Adrenal gland (tissue), 12 donors: ENCODE data around the gene GFM1. TPM values are rescaled to one million over a fixed set of nuclear protein-coding genes. Genes with fewer than 3 reads are reported as not detected.
A peak's percentile ranks its signal among the peaks of the same experiment; 100 is the strongest.

Experiments used
- DNase-seq, 7 donors: peaks; one replicate each; pipeline ENCODE4 v3.0.0-alpha.2; 2019 to 2020
- H3K27ac ChIP-seq, 5 donors: fragments of 200-600 bp; sonication (generic) in 4 of 5; 1 replicate in 3 of 5; 2 replicates in 2 of 5; pipeline versions ENCODE4 v1.5.1 to v1.8.0; 2016 to 2020; ENCODE audit warnings: mild to moderate bottlenecking in 1 of 5
- H3K27me3 ChIP-seq: fragments of 200-600 bp; 2 replicates; pipeline ENCODE4 v1.8.0; 2021
- H3K36me3 ChIP-seq, 2 donors: fragments of 200-600 bp; replicated peaks in 1 of 2; 1 replicate in 1 of 2; 2 replicates in 1 of 2; pipeline versions ENCODE4 v1.5.1 to v1.8.0; 2018 to 2022
- H3K4me1 ChIP-seq, 2 donors: fragments of 200-600 bp; replicated peaks in 1 of 2; 1 replicate in 1 of 2; 2 replicates in 1 of 2; pipeline versions ENCODE4 v1.5.1 to v1.8.0; 2018 to 2021
- H3K4me3 ChIP-seq, 4 donors: fragments of 200-600 bp; sonication (generic) in 3 of 4; one replicate each; pipeline ENCODE4 v1.5.1; 2016 to 2018
- H3K9me3 ChIP-seq, 3 donors: fragments of 200-600 bp; sonication (generic) in 1 of 3; replicated peaks in 1 of 3; 1 replicate in 2 of 3; 2 replicates in 1 of 3; pipeline versions ENCODE4 v1.5.1 to v1.8.0; 2016 to 2021
- POLR2A ChIP-seq, 2 donors: fragments of 450-650 bp; IDR thresholded peaks; one replicate each; pipeline ENCODE4 v1.6.1; 2017; ENCODE audit warnings: antibody characterized with exemption in 2 of 2, mild to moderate bottlenecking in 2 of 2, moderate library complexity in 1 of 2
- WGBS, 4 donors: extraction: QIAGEN DNeasy Blood & Tissue Kit in 2 of 4; methylation state at CpG; one replicate each; pipeline versions ENCODE4 v1.1.5 to v1.1.7; 2013 to 2017; 5-methylcytosine and 5-hydroxymethylcytosine counted together
- intact Hi-C, 2 donors: fragments of 100-400 bp; cut with DNase I; formaldehyde crosslinking; loops; one replicate each; pipeline versions ENCODE4 v1.14.1 to v1.15.0; 2022 to 2023
- polyA plus RNA-seq, 3 donors: library from polyadenylated mRNA; stranded (reverse); fragments of 200-250 nt in 2 of 3; fragments of 350-450 nt in 1 of 3; fragmentation: Illumina TruSeq in 1 of 3; extraction: RNeasy Lipid Tissue Mini Kit (QIAGEN cat#74804) in 1 of 3; gene quantifications; one replicate each; pipeline ENCODE4 v1.2.3, GENCODE V29; 2013 to 2014
- total RNA-seq, 9 donors: library from RNA; depleted of rRNA in 4 of 9; stranded (reverse); fragments of >200 nt in 4 of 9; fragments of 120-200 nt in 1 of 9; fragmentation: NEBNext Ultra II Directional in 1 of 9; extraction: Animal tissue kit (Norgen Biotek cat#: 25700) in 1 of 9; gene quantifications; one replicate each; pipeline versions ENCODE4 v1.1.0 to v1.2.4, GENCODE V29; 2013 to 2023
- TF ChIP-seq, protein P1 (sequence below), 6 experiments: fragments of 450-650 bp in 4 of 6; fragments of 200-600 bp in 2 of 6; sonication (generic) in 1 of 6; IDR thresholded peaks; 1 replicate in 5 of 6; 2 replicates in 1 of 6; pipeline versions ENCODE4 v1.5.1 to v1.8.0; 2016 to 2021; ENCODE audit warnings: antibody characterized with exemption in 6 of 6, mild to moderate bottlenecking in 2 of 6, moderate library complexity in 1 of 6
- donor health status: healthy with polysubstance abuse.
- donor health status: Bipolar disorder and iron deficiency.
- donor health status: DM: yes; HTN: yes; CAD: no.
- donor health status: DM: no; HTN: no; CAD: no.
- donor health status: DM: no; HTN: no; CAD: no.
- donor health status: DM: yes; HTN: yes; CAD: no.

Gene GFM1
- total and polyA plus RNA-seq, 12 donors: 7.3 to 112 (median 56.3) TPM

DNA sequence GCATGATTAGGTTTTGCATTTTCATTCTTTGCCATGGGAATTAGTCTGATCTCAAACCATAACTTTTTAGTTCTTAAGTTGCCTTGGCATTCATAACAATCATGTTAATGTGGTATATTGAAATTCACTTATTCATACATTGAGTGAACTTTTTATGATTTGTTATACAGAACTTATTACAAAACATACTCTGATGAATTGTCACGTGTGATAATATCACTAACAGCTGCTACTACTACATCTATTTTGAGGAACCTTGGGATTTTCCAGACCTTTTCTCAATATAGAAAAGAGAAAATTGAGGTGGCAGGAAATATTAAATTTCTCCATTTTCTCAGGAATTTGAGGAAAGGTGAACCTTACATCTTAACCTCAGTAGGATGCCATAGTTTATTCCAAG is 18.9 kb downstream of the GFM1 start:
- DNase-seq: no peak
- 86 to 92% (median 89%) methylated on average over 1 of the region's 1 CpG for WGBS, 4 donors
- Histone ChIP-seq H3K27ac (no peak overlapping the region), H3K36me3 (peaks cover 0 to 67% of the 10 kb centered on the region in 2 donors), H3K9me3 (no peaks in the 10 kb centered on the region), H3K4me1 (no peaks in the 10 kb centered on the region), H3K27me3 (no peaks in the 10 kb centered on the region), H3K4me3 (no peak overlapping the region)
- TF ChIP-seq, protein P1, sequence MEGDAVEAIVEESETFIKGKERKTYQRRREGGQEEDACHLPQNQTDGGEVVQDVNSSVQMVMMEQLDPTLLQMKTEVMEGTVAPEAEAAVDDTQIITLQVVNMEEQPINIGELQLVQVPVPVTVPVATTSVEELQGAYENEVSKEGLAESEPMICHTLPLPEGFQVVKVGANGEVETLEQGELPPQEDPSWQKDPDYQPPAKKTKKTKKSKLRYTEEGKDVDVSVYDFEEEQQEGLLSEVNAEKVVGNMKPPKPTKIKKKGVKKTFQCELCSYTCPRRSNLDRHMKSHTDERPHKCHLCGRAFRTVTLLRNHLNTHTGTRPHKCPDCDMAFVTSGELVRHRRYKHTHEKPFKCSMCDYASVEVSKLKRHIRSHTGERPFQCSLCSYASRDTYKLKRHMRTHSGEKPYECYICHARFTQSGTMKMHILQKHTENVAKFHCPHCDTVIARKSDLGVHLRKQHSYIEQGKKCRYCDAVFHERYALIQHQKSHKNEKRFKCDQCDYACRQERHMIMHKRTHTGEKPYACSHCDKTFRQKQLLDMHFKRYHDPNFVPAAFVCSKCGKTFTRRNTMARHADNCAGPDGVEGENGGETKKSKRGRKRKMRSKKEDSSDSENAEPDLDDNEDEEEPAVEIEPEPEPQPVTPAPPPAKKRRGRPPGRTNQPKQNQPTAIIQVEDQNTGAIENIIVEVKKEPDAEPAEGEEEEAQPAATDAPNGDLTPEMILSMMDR (IDR thresholded peaks at IDR 0.05): no peak
- TF ChIP-seq POLR2A (IDR thresholded peaks at IDR 0.05): no peak
- intact Hi-C loops: loop anchor here in 1 of 2 donors (10.0 kb wide), 1 partner anchor 142 kb away; the partner anchor contains the start of gene MFSD1

DNA sequence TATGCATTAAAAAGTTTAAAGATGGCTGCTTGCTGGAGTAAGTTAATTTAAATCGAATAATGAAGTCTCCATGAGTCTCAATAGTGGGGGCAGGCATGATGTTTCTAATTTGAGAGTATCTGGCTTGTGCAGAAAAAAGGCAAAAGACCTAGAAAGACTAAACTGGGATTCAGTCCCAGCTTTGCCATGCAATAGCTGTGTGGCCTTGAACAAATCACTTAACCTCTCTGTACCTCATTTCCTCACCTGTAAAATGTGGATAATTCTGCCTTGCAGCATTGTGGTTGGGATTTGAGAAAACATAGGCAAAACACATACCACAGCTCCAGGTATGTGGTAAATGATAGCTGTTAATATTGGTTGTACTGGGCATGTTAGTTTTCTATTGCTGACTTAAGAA is 19.5 kb downstream of the GFM1 start:
- Histone ChIP-seq H3K36me3 (peaks cover 0 to 63% of the 10 kb centered on the region in 2 donors), H3K27me3 (no peaks in the 10 kb centered on the region), H3K4me3 (no peak overlapping the region), H3K9me3 (no peaks in the 10 kb centered on the region), H3K27ac (no peak overlapping the region), H3K4me1 (no peaks in the 10 kb centered on the region)
- intact Hi-C loops: loop anchor here in 1 of 2 donors (10.0 kb wide), 1 partner anchor 141 kb away; the partner anchor contains the start of gene MFSD1
- TF ChIP-seq, protein P1 (IDR thresholded peaks at IDR 0.05): no peak
- DNase-seq: no peak
- WGBS, 4 donors: 91 to 100% (median 97%) methylated on average over 1 of the region's 1 CpG

DNA sequence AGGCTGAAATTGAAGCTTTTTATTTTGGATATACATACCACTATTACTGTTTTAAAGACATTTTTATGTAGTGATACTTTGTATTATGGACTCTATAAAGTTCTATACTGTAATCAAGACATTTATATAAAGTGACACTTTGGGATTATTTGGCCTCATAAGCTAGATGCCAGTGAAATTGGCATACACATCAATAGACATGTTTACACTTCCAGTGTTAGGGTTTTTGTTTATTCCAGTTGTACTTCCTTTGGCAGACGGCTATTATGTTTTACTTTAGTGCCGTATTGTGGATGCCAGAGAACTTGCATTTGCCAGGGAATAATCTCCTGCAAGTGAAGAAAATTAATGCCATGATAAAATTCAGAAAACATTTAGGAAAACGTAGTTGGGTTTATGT is 22.1 kb downstream of the GFM1 start:
- no peak for DNase-seq
- peaks cover 0 to 45% of the 10 kb centered on the region in 2 donors for H3K36me3 ChIP-seq
- TF ChIP-seq, protein P1 (IDR thresholded peaks at IDR 0.05): no peak
- TF ChIP-seq POLR2A (IDR thresholded peaks at IDR 0.05): no peak
- no peak overlapping the region for H3K27ac ChIP-seq
- intact Hi-C loops: loop anchor here in 1 of 2 donors (10.0 kb wide), 1 partner anchor 138 kb away; the partner anchor contains the start of gene MFSD1
- no peak overlapping the region for H3K4me3 ChIP-seq
- H3K4me1 ChIP-seq: peaks cover under 1 to 10% of the 10 kb centered on the region in 2 donors
- 80 to 90% (median 84%) methylated on average over 3 of the region's 3 CpGs for WGBS, 4 donors
- no peaks in the 10 kb centered on the region for H3K9me3 ChIP-seq
- no peaks in the 10 kb centered on the region for H3K27me3 ChIP-seq

DNA sequence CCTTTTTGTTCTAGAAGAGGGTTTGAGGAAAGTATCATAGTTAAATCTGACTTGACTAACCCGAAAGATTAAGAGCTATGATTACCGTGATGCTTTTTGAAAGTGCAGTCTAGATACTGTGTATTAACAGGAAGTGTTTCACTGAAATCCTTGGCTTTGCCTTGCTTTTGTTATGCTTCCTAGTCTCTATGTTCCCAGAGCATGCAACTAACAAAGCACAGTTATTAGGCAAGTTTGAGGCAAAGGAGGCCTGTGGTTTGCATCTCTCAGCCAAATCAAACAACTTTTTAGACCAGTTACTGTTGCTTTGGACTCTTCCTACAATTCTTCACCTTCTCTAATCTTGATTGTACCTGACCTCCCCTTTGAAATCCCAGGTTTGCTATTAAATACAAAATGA is 24.2 kb downstream of the GFM1 start:
- no peak for DNase-seq
- WGBS, 4 donors: 83 to 91% (median 89%) methylated on average over 2 of the region's 2 CpGs
- H3K27ac ChIP-seq: peak overlapping the region in 1 of 5 donors; percentile 22
- H3K36me3 ChIP-seq: peaks cover 0 to 39% of the 10 kb centered on the region in 2 donors
- no peaks in the 10 kb centered on the region for H3K9me3 ChIP-seq
- H3K4me3 ChIP-seq: no peak overlapping the region
- H3K27me3 ChIP-seq: no peaks in the 10 kb centered on the region
- intact Hi-C loops: loop anchor here in 1 of 2 donors (10.0 kb wide), 1 partner anchor 136 kb away; the partner anchor contains the start of gene MFSD1
- TF ChIP-seq, protein P1 (IDR thresholded peaks at IDR 0.05): no peak
- no peak for TF ChIP-seq POLR2A (IDR thresholded peaks at IDR 0.05)
- H3K4me1 ChIP-seq: peaks cover 10 to 21% of the 10 kb centered on the region in 2 donors
